H9 (cell line): ENCODE data around the gene PPHLN1. TPM values are rescaled to one million over a fixed set of nuclear protein-coding genes. Genes with fewer than 3 reads are reported as not detected.

ENCODE experiments used
- DNase-seq: peaks from one replicate; pipeline ENCODE4 v3.0.0-alpha.2; 2017
- H2AFZ ChIP-seq: one replicate; pipeline ENCODE4 v1.6.1; 2013; ENCODE audit warnings: mild to moderate bottlenecking, low read length, control low read depth, moderate library complexity
- H2AK5ac ChIP-seq: 2 replicates; pipeline ENCODE4 v1.6.1; 2013; ENCODE audit warnings: low read length, control low read depth, mixed read lengths; ENCODE audit not compliant: insufficient read length
- H2BK120ac ChIP-seq: one replicate; pipeline ENCODE4 v1.6.1; 2013; ENCODE audit warnings: low read depth, mild to moderate bottlenecking, low read length, control low read depth, inconsistent platforms; ENCODE audit not compliant: poor library complexity, severe bottlenecking
- H2BK12ac ChIP-seq: 2 replicates; pipeline ENCODE4 v1.6.1; 2013; ENCODE audit warnings: low read length, control low read depth, mixed read lengths, low read depth; ENCODE audit not compliant: insufficient read length
- H2BK15ac ChIP-seq: 2 replicates; pipeline ENCODE4 v1.6.1; 2013; ENCODE audit warnings: low read depth, low read length, control low read depth
- H2BK20ac ChIP-seq: one replicate; pipeline ENCODE4 v1.6.1; 2013; ENCODE audit warnings: low read depth, mild to moderate bottlenecking, low read length, control low read depth, inconsistent platforms; ENCODE audit not compliant: poor library complexity, severe bottlenecking
- H2BK5ac ChIP-seq: 2 replicates; pipeline ENCODE4 v1.6.1; 2013; ENCODE audit warnings: low read length, control low read depth, mixed read lengths; ENCODE audit not compliant: insufficient read length
- H3K14ac ChIP-seq: 2 replicates; pipeline ENCODE4 v1.6.1; 2013; ENCODE audit warnings: low read length, control low read depth; ENCODE audit not compliant: insufficient read depth
- H3K18ac ChIP-seq: 2 replicates; pipeline ENCODE4 v1.6.1; 2013; ENCODE audit warnings: low read depth, mild to moderate bottlenecking, mixed read lengths, low read length, control low read depth; ENCODE audit not compliant: insufficient read length
- H3K23ac ChIP-seq: 2 replicates; pipeline ENCODE4 v1.6.1; 2013; ENCODE audit warnings: low read length, control low read depth, mixed read lengths, low read depth; ENCODE audit not compliant: insufficient read length
- H3K23me2 ChIP-seq: 2 replicates; pipeline ENCODE4 v1.6.1; 2013; ENCODE audit warnings: low read depth, mild to moderate bottlenecking, mixed read lengths, low read length, control low read depth; ENCODE audit not compliant: insufficient read length, poor library complexity, severe bottlenecking
- H3K27ac ChIP-seq: 2 replicates; pipeline ENCODE4 v1.5.1; 2013; ENCODE audit warnings: low read length, control low read depth, mixed read lengths, low read depth; ENCODE audit not compliant: insufficient read length
- H3K27me3 ChIP-seq: 2 replicates; pipeline ENCODE4 v1.6.1; 2013; ENCODE audit warnings: low read length, control low read depth, inconsistent platforms; ENCODE audit not compliant: insufficient read depth
- H3K4ac ChIP-seq: 2 replicates; pipeline ENCODE4 v1.6.1; 2013; ENCODE audit warnings: low read depth, mild to moderate bottlenecking, control low read depth, inconsistent platforms, low read length, moderate library complexity
- H3K4me1 ChIP-seq: 2 replicates; pipeline ENCODE4 v1.6.1; 2013; ENCODE audit warnings: low read length, control low read depth, inconsistent platforms; ENCODE audit not compliant: insufficient read depth
- H3K4me2 ChIP-seq: 2 replicates; pipeline ENCODE4 v1.6.1; 2013; ENCODE audit warnings: low read length, control low read depth, mixed read lengths; ENCODE audit not compliant: insufficient read length, insufficient read depth
- H3K56ac ChIP-seq: 2 replicates; pipeline ENCODE4 v1.6.1; 2013; ENCODE audit warnings: low read depth, mild to moderate bottlenecking, mixed read lengths, low read length, control low read depth; ENCODE audit not compliant: insufficient read length
- H3K79me1 ChIP-seq: 2 replicates; pipeline ENCODE4 v1.6.1; 2013; ENCODE audit warnings: low read depth, mild to moderate bottlenecking, moderate library complexity, low read length, control low read depth, inconsistent platforms; ENCODE audit not compliant: insufficient read depth, poor library complexity, severe bottlenecking
- H3K79me2 ChIP-seq: 2 replicates; pipeline ENCODE4 v1.6.1; 2013; ENCODE audit warnings: low read length, control low read depth, inconsistent platforms; ENCODE audit not compliant: insufficient read depth
- H3K9ac ChIP-seq: 2 replicates; pipeline ENCODE4 v1.6.1; 2013; ENCODE audit warnings: low read length, control low read depth, mixed read lengths; ENCODE audit not compliant: insufficient read length; ENCODE audit errors: extremely low read depth
- H3K9me3 ChIP-seq: one replicate; pipeline ENCODE4 v1.6.1; 2013; ENCODE audit warnings: low read depth, low read length, inconsistent platforms; ENCODE audit not compliant: control insufficient read depth
- H3T11ph ChIP-seq: one replicate; pipeline ENCODE4 v1.6.1; 2013; ENCODE audit warnings: mild to moderate bottlenecking, low read length, control low read depth, inconsistent platforms
- H4K20me1 ChIP-seq: one replicate; pipeline ENCODE4 v1.6.1; 2013; ENCODE audit not compliant: control insufficient read depth, insufficient read length, insufficient read depth
- H4K5ac ChIP-seq: 2 replicates; pipeline ENCODE4 v1.6.1; 2013; ENCODE audit warnings: low read depth, mild to moderate bottlenecking, mixed read lengths, low read length, control low read depth; ENCODE audit not compliant: insufficient read length
- H4K8ac ChIP-seq: replicated peaks from 2 replicates; pipeline ENCODE4 v1.6.1; 2013; ENCODE audit warnings: low read length, control low read depth, mixed read lengths, low read depth; ENCODE audit not compliant: insufficient read length
- H4K91ac ChIP-seq: 2 replicates; pipeline ENCODE4 v1.6.1; 2013; ENCODE audit warnings: low read depth, mild to moderate bottlenecking, moderate library complexity, mixed read lengths, low read length, control low read depth; ENCODE audit not compliant: insufficient read length
- H3K27ac Mint-ChIP-seq, 3 experiments: 2 replicates in 2 of 3; 3 replicates in 1 of 3; pipeline ENCODE4 v1.8.0; 2020 to 2021; ENCODE audit warnings: mixed read lengths in 3 of 3, mild to moderate bottlenecking in 1 of 3, moderate library complexity in 1 of 3
- H3K27me3 Mint-ChIP-seq: 2 replicates; pipeline ENCODE4 v1.8.0; 2021; ENCODE audit warnings: low read depth, mild to moderate bottlenecking, moderate library complexity, mixed read lengths
- H3K36me3 Mint-ChIP-seq, 3 experiments: 2 replicates in 2 of 3; 3 replicates in 1 of 3; pipeline ENCODE4 v1.8.0; 2020 to 2021; ENCODE audit warnings: low read depth in 3 of 3, mixed read lengths in 3 of 3; ENCODE audit not compliant: insufficient read depth in 1 of 3
- H3K4me1 Mint-ChIP-seq, 2 experiments: 2 replicates each; pipeline ENCODE4 v1.8.0; 2020; ENCODE audit warnings: mixed read lengths in 2 of 2
- H3K4me3 Mint-ChIP-seq, 2 experiments: 2 replicates in 1 of 2; 3 replicates in 1 of 2; pipeline ENCODE4 v1.8.0; 2020 to 2021; ENCODE audit warnings: mild to moderate bottlenecking in 2 of 2, mixed read lengths in 2 of 2, moderate library complexity in 1 of 2
- H3K9me3 Mint-ChIP-seq, 2 experiments: 2 replicates in 1 of 2; 3 replicates in 1 of 2; pipeline ENCODE4 v1.8.0; 2020; ENCODE audit warnings: mild to moderate bottlenecking in 2 of 2, mixed read lengths in 2 of 2, moderate library complexity in 1 of 2
- CTCF ChIP-seq: fragments of 200-600 bp; sonication (generic); conservative IDR thresholded peaks from 3 replicates; pipeline ENCODE4 v1.8.0; 2021; ENCODE audit warnings: antibody characterized with exemption, mild to moderate bottlenecking
- WGBS: extraction: QIAGEN DNeasy Blood & Tissue Kit; methylation state at CpG from one replicate; pipeline ENCODE4 v1.1.7; 2013; ENCODE audit warnings: missing lambda C conversion rate, low lambda C conversion rate, mixed read lengths; ENCODE audit not compliant: insufficient read length; ENCODE audit errors: extremely low coverage; 5-methylcytosine and 5-hydroxymethylcytosine counted together
- total RNA-seq: library from RNA; stranded (reverse); gene quantifications from 2 replicates; pipeline ENCODE4 v1.2.1, GENCODE V29; 2021

Gene PPHLN1
- total RNA-seq, 1 experiment from 2014 or later = 66.2 TPM

- Histone ChIP-seq H2BK15ac (no peak overlapping the region), H2BK20ac (no peak overlapping the region), H3K9me3 (no peaks in the 10 kb centered on the region), H2BK120ac (no peak overlapping the region), H3K79me1 (no peaks in the 10 kb centered on the region), H3K4me2 (no peak overlapping the region), H3K79me2 (no peaks in the 10 kb centered on the region), H2BK12ac (no peak overlapping the region), H3T11ph (no peak overlapping the region), H4K5ac (no peak overlapping the region), H3K9ac (no peak overlapping the region), H2BK5ac (no peak overlapping the region), H2AFZ (no peak overlapping the region), H3K4ac (no peak overlapping the region), H3K4me1 (peaks cover 9% of the 10 kb centered on the region), H3K18ac (no peak overlapping the region), H3K14ac (no peak overlapping the region), H3K27me3 (no peaks in the 10 kb centered on the region), H4K20me1 (no peaks in the 10 kb centered on the region), H2AK5ac (no peak overlapping the region), H3K56ac (no peak overlapping the region), H3K23ac (no peak overlapping the region), H3K27ac (no peak overlapping the region), H3K23me2 (no peaks in the 10 kb centered on the region), H4K91ac (no peak overlapping the region), H4K8ac (no peak overlapping the region)
- peaks cover 37 to 57% (median 55%) of the 10 kb centered on the region in 3 experiments for H3K36me3 Mint-ChIP-seq
- no peaks in the 10 kb centered on the region for H3K27me3 Mint-ChIP-seq
- no peak for DNase-seq
- H3K4me1 Mint-ChIP-seq = peaks cover 53 to 55% of the 10 kb centered on the region in 2 experiments
- WGBS = no CpG with 5 or more reads among the region's 6 CpGs
- peaks cover 4 to 8% of the 10 kb centered on the region in 2 experiments; a peak in 4 of 5 replicates for H3K9me3 Mint-ChIP-seq
- H3K27ac Mint-ChIP-seq = peak overlapping the region in 1 of 3 experiments; percentile 59; a peak in 2 of 7 replicates
- H3K4me3 Mint-ChIP-seq = no peak overlapping the region
- TF ChIP-seq CTCF = no peak
These were observed 120.8 kb downstream of the PPHLN1 start for GRCh38 chr12:42446761-42447160.
